Sigmoid colon (tissue), 7 donors: ENCODE data around the gene CDC34. TPM values are rescaled to one million over a fixed set of nuclear protein-coding genes. Genes with fewer than 3 reads are reported as not detected.

Source experiments
- DNase-seq: peaks from one replicate; pipeline ENCODE4 v3.0.0-alpha.2; 2019
- H3K27ac ChIP-seq, 4 donors: fragments of 200-600 bp; sonication (generic); one replicate each; pipeline ENCODE4 v1.5.1; 2016 to 2019; ENCODE audit warnings: mild to moderate bottlenecking in 1 of 4
- H3K27me3 ChIP-seq, 3 donors: fragments of 200-600 bp; sonication (generic); one replicate each; pipeline ENCODE4 v1.5.1; 2019; ENCODE audit warnings: mild to moderate bottlenecking in 1 of 3
- H3K36me3 ChIP-seq, 4 donors: fragments of 200-600 bp; sonication (generic); one replicate each; pipeline ENCODE4 v1.5.1; 2016 to 2019
- H3K4me1 ChIP-seq, 4 donors: fragments of 200-600 bp; sonication (generic); one replicate each; pipeline ENCODE4 v1.5.1; 2017 to 2019
- H3K4me3 ChIP-seq, 4 donors: fragments of 200-600 bp; sonication (generic); one replicate each; pipeline ENCODE4 v1.5.1; 2017 to 2019; ENCODE audit warnings: mild to moderate bottlenecking in 2 of 4, moderate library complexity in 1 of 4
- H3K9me3 ChIP-seq, 4 donors: fragments of 200-600 bp in 3 of 4; sonication (generic) in 3 of 4; one replicate each; pipeline versions ENCODE4 v1.5.1 to v1.6.1; 2013 to 2019
- CTCF ChIP-seq, 4 experiments: fragments of 450-650 bp in 3 of 4; fragments of 200-600 bp in 1 of 4; IDR thresholded peaks; one replicate each; pipeline ENCODE4 v1.5.1; 2016 to 2019; ENCODE audit warnings: antibody characterized with exemption in 4 of 4, mild to moderate bottlenecking in 3 of 4, moderate library complexity in 2 of 4
- EP300 ChIP-seq, 4 donors: sonication (generic); formaldehyde crosslinking; IDR thresholded peaks; one replicate each; pipeline ENCODE4 v1.6.1; 2017; ENCODE audit warnings: antibody characterized with exemption in 4 of 4
- POLR2A ChIP-seq, 2 donors: fragments of 450-650 bp; IDR thresholded peaks; one replicate each; pipeline ENCODE4 v1.6.1; 2016; ENCODE audit warnings: antibody characterized with exemption in 2 of 2, mild to moderate bottlenecking in 2 of 2, moderate library complexity in 2 of 2
- POLR2AphosphoS5 ChIP-seq, 4 donors: sonication (generic); formaldehyde crosslinking; IDR thresholded peaks; one replicate each; pipeline ENCODE4 v1.6.1; 2017; ENCODE audit warnings: antibody characterized with exemption in 4 of 4
- WGBS, 2 donors: extraction: QIAGEN DNeasy Blood & Tissue Kit; methylation state at CpG; one replicate each; pipeline ENCODE4 v1.1.7; 2013; 5-methylcytosine and 5-hydroxymethylcytosine counted together
- intact Hi-C: fragments of 100-400 bp; cut with DNase I; formaldehyde crosslinking; loops from one replicate; pipeline ENCODE4 v1.15.1; 2023
- polyA plus RNA-seq, 3 donors: library from polyadenylated mRNA; stranded (reverse); fragments of 200-250 nt; gene quantifications; one replicate each; pipeline ENCODE4 v1.2.3, GENCODE V29; 2013
- total RNA-seq, 4 donors: library from RNA; depleted of rRNA; stranded (reverse); fragments of >200 nt; gene quantifications; one replicate each; pipeline ENCODE4 v1.1.0, GENCODE V29; 2016
- donor health status: healthy with polysubstance abuse.
- donor health status: Bipolar disorder and iron deficiency.
- donor health status: healthy.

Gene CDC34
- total and polyA plus RNA-seq, 7 donors: 74.9 to 152 (median 96.7) TPM

GRCh38 chr19:575527-576506, 44.3 kb downstream of the CDC34 start:
- 60 to 74% methylated on average over 38 of the region's 38 CpGs for WGBS, 2 donors
- intact Hi-C loops: loop anchor here (5.0 to 10.0 kb wide), 2 partner anchors 56 to 689 kb away; partner anchors contain the start of genes CIRBP and POLRMT
- Histone ChIP-seq H3K36me3 (peaks cover 13 to 31% (median 18%) of the 10 kb centered on the region in 4 donors), H3K27ac (peak overlapping the region; percentile 55 to 98 (median 97)), H3K4me3 (peak overlapping the region; percentile 33 to 100 (median 72)), H3K4me1 (peaks cover 0 to 59% (median 54%) of the 10 kb centered on the region in 4 donors), H3K9me3 (no peaks in the 10 kb centered on the region), H3K27me3 (no peaks in the 10 kb centered on the region)
- TF ChIP-seq POLR2A (IDR thresholded peaks at IDR 0.05) (no peak), POLR2AphosphoS5 (IDR thresholded peaks at IDR 0.05) (peak in 1 of 4 donors; percentile 10)
- peak; percentile 87 for DNase-seq

- TF ChIP-seq CTCF (IDR thresholded peaks at IDR 0.05) (no peak), POLR2AphosphoS5 (IDR thresholded peaks at IDR 0.05) (no peak), EP300 (IDR thresholded peaks at IDR 0.05) (no peak)
- Histone ChIP-seq H3K4me3 (no peak overlapping the region), H3K27ac (peak overlapping the region in 2 of 4 donors; percentile 97 to 98), H3K36me3 (peaks cover 21 to 42% (median 28%) of the 10 kb centered on the region in 4 donors), H3K9me3 (no peaks in the 10 kb centered on the region), H3K27me3 (no peaks in the 10 kb centered on the region), H3K4me1 (peaks cover 0 to 48% (median 45%) of the 10 kb centered on the region in 4 donors)
- no peak for DNase-seq
- intact Hi-C loops: loop anchor here (5.0 to 10.0 kb wide), 2 partner anchors 55 to 688 kb away; partner anchors contain the start of genes CIRBP and POLRMT
- 86 to 90% methylated on average over 28 of the region's 28 CpGs for WGBS, 2 donors
Observed at GRCh38 chr19:576768-577438, 45.3 kb downstream of the CDC34 start.

- intact Hi-C loops: loop anchor here (5.0 to 10.0 kb wide), 2 partner anchors 55 to 687 kb away; partner anchors contain the start of genes CIRBP and POLRMT
- DNase-seq: no peak
- H3K27ac ChIP-seq: peak overlapping the region in 1 of 4 donors; percentile 97
- H3K4me1 ChIP-seq: peaks cover 0 to 46% (median 45%) of the 10 kb centered on the region in 4 donors
- WGBS, 2 donors: 92% methylated on average over 66 of the region's 66 CpGs
- H3K4me3 ChIP-seq: no peak overlapping the region
- no peaks in the 10 kb centered on the region for H3K27me3 ChIP-seq
- no peak for TF ChIP-seq EP300 (IDR thresholded peaks at IDR 0.05)
- TF ChIP-seq POLR2AphosphoS5 (IDR thresholded peaks at IDR 0.05): no peak
- no peak for TF ChIP-seq POLR2A (IDR thresholded peaks at IDR 0.05)
- no peak for TF ChIP-seq CTCF (IDR thresholded peaks at IDR 0.05)
- H3K36me3 ChIP-seq: peaks cover 30 to 50% (median 36%) of the 10 kb centered on the region in 4 donors
- H3K9me3 ChIP-seq: no peaks in the 10 kb centered on the region
Observed at GRCh38 chr19:577439-578392, 46.2 kb downstream of the CDC34 start.

- no peak for DNase-seq
- H3K27me3 ChIP-seq: peaks cover 0 to 6% (median 0%) of the 10 kb centered on the region in 3 donors
- intact Hi-C loops: loop anchor here (5.0 to 10.0 kb wide), 2 partner anchors 53 to 686 kb away; partner anchors contain the start of genes CIRBP and POLRMT
- H3K36me3 ChIP-seq: peaks cover 32 to 61% (median 44%) of the 10 kb centered on the region in 4 donors
- H3K27ac ChIP-seq: no peak overlapping the region
- 84 to 94% methylated on average over 46 of the region's 46 CpGs for WGBS, 2 donors
- TF ChIP-seq CTCF (IDR thresholded peaks at IDR 0.05): no peak
- no peak for TF ChIP-seq EP300 (IDR thresholded peaks at IDR 0.05)
- no peak for TF ChIP-seq POLR2A (IDR thresholded peaks at IDR 0.05)
- H3K4me1 ChIP-seq: peaks cover 0 to 40% (median 39%) of the 10 kb centered on the region in 4 donors
- no peak overlapping the region for H3K4me3 ChIP-seq
- no peaks in the 10 kb centered on the region for H3K9me3 ChIP-seq
Observed at GRCh38 chr19:579111-579841, 47.7 kb downstream of the CDC34 start.
